SK-N-SH (cell line): Measurements from ENCODE around the gene RPL13. TPM values are rescaled to one million over a fixed set of nuclear protein-coding genes. Genes with fewer than 3 reads are reported as not detected.

ENCODE experiments used
- CTCF ChIA-PET: fragments of 300-600, 350-600 bp; formaldehyde crosslinking; extraction: SDS; loops from one replicate; lab custom pipeline; 2021; lab: Yijun Ruan, JAX
- POLR2A ChIA-PET: fragments of 350-600 bp; sonication (Branson Sonifier 250); formaldehyde crosslinking; extraction: SDS; loops from one replicate; lab custom pipeline; 2020; ENCODE audit warnings: antibody characterized with exemption, inconsistent platforms; lab: Yijun Ruan, JAX
- DNase-seq: peaks from one replicate; pipeline ENCODE4 v3.0.0; 2012
- H2AFZ ChIP-seq: fragments of 200-600 bp; sonication (generic); 2 replicates; pipeline ENCODE4 v1.8.1; 2016; ENCODE audit warnings: antibody characterized with exemption, mild to moderate bottlenecking, low read depth
- H3F3A ChIP-seq: fragments of 200-600 bp; sonication (generic); replicated peaks from 2 replicates; pipeline ENCODE3; 2016; ENCODE audit warnings: antibody characterized with exemption, mild to moderate bottlenecking; ENCODE audit not compliant: insufficient read depth
- H3K27ac ChIP-seq, 2 experiments: fragments of 200-500 bp in 1 of 2; fragments of 200-600 bp in 1 of 2; sonication (Bioruptor generic) in 1 of 2; sonication (generic), shearing (Covaris generic) in 1 of 2; 2 replicates each; pipeline versions ENCODE4 v1.5.1 to v1.6.1; 2014 to 2016; ENCODE audit warnings: low read depth in 2 of 2, inconsistent platforms in 1 of 2, low read length in 1 of 2, mild to moderate bottlenecking in 1 of 2, mixed read lengths in 1 of 2
- H3K27me3 ChIP-seq: fragments of 200-600 bp; sonication (generic), shearing (Covaris generic); 2 replicates; pipeline ENCODE4 v1.6.1; 2016; ENCODE audit warnings: mixed run types; ENCODE audit not compliant: insufficient read depth
- H3K36me3 ChIP-seq, 2 experiments: fragments of 200-500 bp in 1 of 2; fragments of 200-600 bp in 1 of 2; sonication (Bioruptor generic) in 1 of 2; sonication (generic) in 1 of 2; replicated peaks in 1 of 2; 2 replicates each; pipeline versions ENCODE3 to v1.5.1; 2014 to 2016; ENCODE audit warnings: low read length in 1 of 2, mild to moderate bottlenecking in 1 of 2; ENCODE audit not compliant: insufficient read depth in 2 of 2, control insufficient read depth in 1 of 2
- H3K4me1 ChIP-seq, 2 experiments: fragments of 200-500 bp in 1 of 2; fragments of 200-600 bp in 1 of 2; sonication (Bioruptor generic) in 1 of 2; sonication (generic), shearing (Covaris generic) in 1 of 2; 2 replicates each; pipeline versions ENCODE4 v1.5.1 to v1.6.1; 2014 to 2016; ENCODE audit warnings: low read depth in 1 of 2, low read length in 1 of 2, mixed run types in 1 of 2; ENCODE audit not compliant: insufficient read depth in 2 of 2, control insufficient read depth in 1 of 2
- H3K4me2 ChIP-seq: fragments of 200-600 bp; sonication (generic), shearing (Covaris generic); 2 replicates; pipeline ENCODE4 v1.6.1; 2017; ENCODE audit warnings: mixed run types
- H3K4me3 ChIP-seq, 2 experiments: fragments of 200-500 bp in 1 of 2; fragments of 200-600 bp in 1 of 2; sonication (Bioruptor generic) in 1 of 2; sonication (generic), shearing (Covaris generic) in 1 of 2; 2 replicates each; pipeline versions ENCODE4 v1.5.1 to v1.8.1; 2014 to 2016; ENCODE audit warnings: low read depth in 2 of 2, inconsistent platforms in 1 of 2, low read length in 1 of 2, mild to moderate bottlenecking in 1 of 2, mixed read lengths in 1 of 2, moderate library complexity in 1 of 2
- H3K79me2 ChIP-seq: fragments of 200-600 bp; sonication (generic); 2 replicates; pipeline ENCODE4 v1.8.1; 2017; ENCODE audit warnings: mild to moderate bottlenecking; ENCODE audit not compliant: insufficient read depth
- H3K9ac ChIP-seq: fragments of 200-600 bp; sonication (generic); 2 replicates; pipeline ENCODE4 v1.6.1; 2017; ENCODE audit warnings: mixed run types
- H3K9me2 ChIP-seq: fragments of 200-600 bp; sonication (generic); 2 replicates; pipeline ENCODE4 v1.6.1; 2017; ENCODE audit warnings: mixed run types
- H3K9me3 ChIP-seq: fragments of 200-600 bp; sonication (generic); 2 replicates; pipeline ENCODE4 v1.6.1; 2017; ENCODE audit warnings: mixed run types, mild to moderate bottlenecking, moderate library complexity
- H4K20me1 ChIP-seq: fragments of 200-600 bp; sonication (generic); 2 replicates; pipeline ENCODE4 v1.6.1; 2017; ENCODE audit warnings: mild to moderate bottlenecking, mixed run types; ENCODE audit not compliant: insufficient read depth
- ELF1 ChIP-seq: IDR thresholded peaks from 2 replicates; pipeline ENCODE4 v1.4.0; 2012
- GATA2 ChIP-seq: sonication (generic); formaldehyde crosslinking; IDR thresholded peaks from 2 replicates; pipeline ENCODE4 v1.5.0; 2020; ENCODE audit warnings: mild to moderate bottlenecking, missing genetic modification reagents
- JUND ChIP-seq: IDR thresholded peaks from 2 replicates; pipeline ENCODE4 v1.4.0; 2012
- NRF1 ChIP-seq: IDR thresholded peaks from 2 replicates; pipeline ENCODE4 v1.6.1; 2012; ENCODE audit warnings: low read depth, mild to moderate bottlenecking, low read length
- REST ChIP-seq: IDR thresholded peaks from 2 replicates; pipeline ENCODE4 v1.6.1; 2012; ENCODE audit warnings: mild to moderate bottlenecking, low read depth, low read length, moderate library complexity
- RFX5 ChIP-seq: IDR thresholded peaks from 2 replicates; pipeline ENCODE4 v1.6.1; 2012; ENCODE audit warnings: mild to moderate bottlenecking, improper control_type of control experiment, low read length
- SMC3 ChIP-seq: IDR thresholded peaks from 2 replicates; pipeline ENCODE4 v1.6.1; 2012; ENCODE audit warnings: low read depth, low read length, improper control_type of control experiment
- TEAD4 ChIP-seq: IDR thresholded peaks from 2 replicates; pipeline ENCODE4 v1.4.0; 2012; ENCODE audit warnings: mild to moderate bottlenecking, borderline replicate concordance; ENCODE audit not compliant: insufficient read depth
- ZBTB33 ChIP-seq: IDR thresholded peaks from 2 replicates; pipeline ENCODE4 v1.4.0; 2012; ENCODE audit warnings: low read depth, borderline replicate concordance
- WGBS: methylation state at CpG from one replicate; pipeline ENCODE4 v1.1.6; 2017; ENCODE audit warnings: low lambda C conversion rate; 5-methylcytosine and 5-hydroxymethylcytosine counted together
- polyA plus RNA-seq, 3 experiments: library from polyadenylated mRNA; depleted of rRNA; stranded (reverse); fragments of >200 nt; gene quantifications; 2 replicates each; pipeline ENCODE4 v1.2.3, GENCODE V29; 2012
- TF ChIP-seq, protein P1 (sequence below): fragments of 200-600 bp; sonication (generic); IDR thresholded peaks from 2 replicates; pipeline ENCODE4 v1.6.1; 2017; ENCODE audit warnings: antibody characterized with exemption, mild to moderate bottlenecking, moderate library complexity

The RPL13 gene
- polyA plus RNA-seq, 1 of the 3 experiments (the other 2 are of a cell fraction) = 4,635 TPM

GRCh38 chr16:89596957-89597649 is 36.6 kb downstream of the RPL13 start:
- no peaks in the 10 kb centered on the region for H3K9me2 ChIP-seq
- no peaks in the 10 kb centered on the region for H3K36me3 ChIP-seq
- H2AFZ ChIP-seq = no peak overlapping the region
- ChIA-PET POLR2A (no interaction called here), CTCF (interaction anchor here (0.8 kb wide), 1 partner anchor 20 kb away, joined by 3 read pairs; no protein-coding TSS in a partner anchor)
- H3K9me3 ChIP-seq = no peaks in the 10 kb centered on the region
- H3F3A ChIP-seq = peaks cover 5% of the 10 kb centered on the region
- 100% methylated on average over 3 of the region's 19 CpGs for WGBS
- H3K4me2 ChIP-seq = no peak overlapping the region
- H3K9ac ChIP-seq = no peak overlapping the region
- DNase-seq = no peak
- no peaks in the 10 kb centered on the region for H4K20me1 ChIP-seq
- H3K4me3 ChIP-seq = no peak overlapping the region
- TF ChIP-seq, protein P1, sequence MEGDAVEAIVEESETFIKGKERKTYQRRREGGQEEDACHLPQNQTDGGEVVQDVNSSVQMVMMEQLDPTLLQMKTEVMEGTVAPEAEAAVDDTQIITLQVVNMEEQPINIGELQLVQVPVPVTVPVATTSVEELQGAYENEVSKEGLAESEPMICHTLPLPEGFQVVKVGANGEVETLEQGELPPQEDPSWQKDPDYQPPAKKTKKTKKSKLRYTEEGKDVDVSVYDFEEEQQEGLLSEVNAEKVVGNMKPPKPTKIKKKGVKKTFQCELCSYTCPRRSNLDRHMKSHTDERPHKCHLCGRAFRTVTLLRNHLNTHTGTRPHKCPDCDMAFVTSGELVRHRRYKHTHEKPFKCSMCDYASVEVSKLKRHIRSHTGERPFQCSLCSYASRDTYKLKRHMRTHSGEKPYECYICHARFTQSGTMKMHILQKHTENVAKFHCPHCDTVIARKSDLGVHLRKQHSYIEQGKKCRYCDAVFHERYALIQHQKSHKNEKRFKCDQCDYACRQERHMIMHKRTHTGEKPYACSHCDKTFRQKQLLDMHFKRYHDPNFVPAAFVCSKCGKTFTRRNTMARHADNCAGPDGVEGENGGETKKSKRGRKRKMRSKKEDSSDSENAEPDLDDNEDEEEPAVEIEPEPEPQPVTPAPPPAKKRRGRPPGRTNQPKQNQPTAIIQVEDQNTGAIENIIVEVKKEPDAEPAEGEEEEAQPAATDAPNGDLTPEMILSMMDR = no peak
- TF ChIP-seq ZBTB33 (no peak), REST (no peak), JUND (no peak), RFX5 (no peak)
- peaks cover 3 to 4% of the 10 kb centered on the region in 2 experiments; a peak in 2 of 4 replicates for H3K4me1 ChIP-seq
- no peaks in the 10 kb centered on the region for H3K79me2 ChIP-seq
- no peak overlapping the region for H3K27ac ChIP-seq
- no peaks in the 10 kb centered on the region for H3K27me3 ChIP-seq

DNA sequence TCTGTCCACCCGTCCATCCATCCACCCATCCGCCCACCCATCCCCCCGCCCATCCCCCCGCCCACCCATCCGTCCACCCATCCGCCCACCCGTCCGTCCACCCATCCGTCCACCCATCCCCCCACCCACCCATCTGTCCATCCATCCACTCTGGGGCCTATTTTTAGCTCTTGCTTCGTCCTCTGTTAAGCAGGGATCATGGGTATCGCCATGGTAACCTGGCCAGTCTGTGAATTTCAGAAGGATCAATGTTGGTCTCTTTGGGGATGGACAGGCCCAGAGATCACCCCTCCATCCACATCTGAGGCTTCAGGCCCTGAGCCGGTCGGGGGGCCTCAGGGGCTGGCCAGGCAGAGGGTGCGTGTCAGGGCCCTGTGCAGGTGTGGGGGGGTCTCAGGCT is 37.7 kb downstream of the RPL13 start:
- H3K4me3 ChIP-seq = no peak overlapping the region
- no peaks in the 10 kb centered on the region for H3K79me2 ChIP-seq
- H3K27me3 ChIP-seq = no peaks in the 10 kb centered on the region
- H3K4me2 ChIP-seq = no peak overlapping the region
- ChIA-PET CTCF (interaction anchor here (0.5 kb wide), 1 partner anchor 387 kb away, joined by 3 read pairs; no protein-coding TSS in a partner anchor), POLR2A (no interaction called here)
- H2AFZ ChIP-seq = no peak overlapping the region
- no peaks in the 10 kb centered on the region for H4K20me1 ChIP-seq
- H3K4me1 ChIP-seq = peaks cover 13 to 14% of the 10 kb centered on the region in 2 experiments; a peak in 3 of 4 replicates
- no peak overlapping the region for H3K9ac ChIP-seq
- no peaks in the 10 kb centered on the region for H3K36me3 ChIP-seq
- no peaks in the 10 kb centered on the region for H3K9me2 ChIP-seq
- no peak for DNase-seq
- H3K27ac ChIP-seq = no peak overlapping the region
- 58% methylated on average over 14 of the region's 14 CpGs for WGBS
- no peak for TF ChIP-seq ELF1
- TF ChIP-seq NRF1 = no peak
- TF ChIP-seq REST = no peak
- no peak for TF ChIP-seq GATA2 (CRISPR knock-in tag)
- no peak for TF ChIP-seq SMC3
- TF ChIP-seq JUND = no peak
- TF ChIP-seq TEAD4 = no peak
- H3K9me3 ChIP-seq = no peaks in the 10 kb centered on the region
- H3F3A ChIP-seq = peaks cover 15% of the 10 kb centered on the region
